Measurements from ENCODE around the gene GAB3.
A peak's percentile ranks its signal among the peaks of the same experiment; 100 is the strongest.

GAB3 gene

GRCh38 chrX:154751203-154751668 lies 359 bp upstream of the GAB3 start:
- no peak for DNase-seq

- DNase-seq, result peak; percentile 17
Measured at GRCh38 chrX:154749856-154750255, 1.0 kb downstream of the GAB3 start.

GRCh38 chrX:154748712-154749339 lies 2.1 kb downstream of the GAB3 start:
- DNase-seq, result peak; percentile 28

- no peak for DNase-seq
Measured at GRCh38 chrX:154742613-154743012, 8.3 kb downstream of the GAB3 start.

GRCh38 chrX:154739952-154740465 lies 10.9 kb downstream of the GAB3 start:
- DNase-seq, result no peak

GRCh38 chrX:154738011-154738738 lies 12.7 kb downstream of the GAB3 start:
- DNase-seq, result no peak

- no peak for DNase-seq
Measured at GRCh38 chrX:154737136-154737535, 13.7 kb downstream of the GAB3 start.

- DNase-seq, result no peak
Measured at GRCh38 chrX:154735695-154736393, 15.0 kb downstream of the GAB3 start.

GRCh38 chrX:154734061-154734781 lies 16.7 kb downstream of the GAB3 start:
- no peak for DNase-seq

- DNase-seq, result no peak
Measured at GRCh38 chrX:154733066-154733425, 17.8 kb downstream of the GAB3 start.

- no peak for DNase-seq
Measured at GRCh38 chrX:154732421-154733065, 18.3 kb downstream of the GAB3 start.

- no peak for DNase-seq
Measured at GRCh38 chrX:154731881-154732280, 19.0 kb downstream of the GAB3 start.

- no peak for DNase-seq
Measured at GRCh38 chrX:154731184-154731583, 19.7 kb downstream of the GAB3 start.

- DNase-seq, result no peak
Measured at GRCh38 chrX:154730253-154730891, 20.5 kb downstream of the GAB3 start.

- DNase-seq, result no peak
Measured at GRCh38 chrX:154729439-154729838, 21.4 kb downstream of the GAB3 start.

- DNase-seq, result no peak
Measured at GRCh38 chrX:154728431-154729190, 22.3 kb downstream of the GAB3 start.

- DNase-seq, result no peak
Measured at GRCh38 chrX:154727871-154728270, 23.0 kb downstream of the GAB3 start.

GRCh38 chrX:154727418-154727817 lies 23.5 kb downstream of the GAB3 start:
- no peak for DNase-seq

GRCh38 chrX:154724993-154725756 lies 25.7 kb downstream of the GAB3 start:
- DNase-seq, result no peak

GRCh38 chrX:154721155-154721554 lies 29.7 kb downstream of the GAB3 start:
- no peak for DNase-seq
